C4-2B (cell line): ENCODE results near the gene SYCP1.

ENCODE experiments used
- CTCF ChIP-seq: fragments of 450-650 bp; conservative IDR thresholded peaks from 2 replicates; pipeline ENCODE4 v1.5.1; 2017; ENCODE audit warnings: mild to moderate bottlenecking
- ZFX ChIP-seq: fragments of 450-650 bp; IDR thresholded peaks from 2 replicates; pipeline ENCODE4 v1.6.1; 2017

- TF ChIP-seq CTCF: no peak
- no peak for TF ChIP-seq ZFX
These were observed 23.2 kb upstream of the SYCP1 start for GRCh38 chr1:114831276-114831994.
